Ascending aorta (tissue), 2 donors: ENCODE results near the gene IGSF9B. TPM values are rescaled to one million over a fixed set of nuclear protein-coding genes. Genes with fewer than 3 reads are reported as not detected.

Source experiments
- DNase-seq, 2 donors: peaks; one replicate each; pipeline ENCODE4 v3.0.0-alpha.2; 2019; ENCODE audit warnings: low spot score in 2 of 2
- H3K27ac ChIP-seq, 2 donors: fragments of 200-600 bp; sonication (generic); one replicate each; pipeline ENCODE4 v1.5.1; 2016 to 2017; ENCODE audit warnings: mild to moderate bottlenecking in 1 of 2
- H3K27me3 ChIP-seq: fragments of 200-600 bp; sonication (generic); one replicate; pipeline ENCODE4 v1.5.1; 2017
- H3K36me3 ChIP-seq, 2 donors: fragments of 200-600 bp; sonication (generic); one replicate each; pipeline ENCODE4 v1.5.1; 2016
- H3K4me1 ChIP-seq, 2 donors: fragments of 200-600 bp; sonication (generic); one replicate each; pipeline ENCODE4 v1.5.1; 2016 to 2017; ENCODE audit warnings: mild to moderate bottlenecking in 1 of 2
- H3K4me3 ChIP-seq, 2 donors: fragments of 200-600 bp; sonication (generic); one replicate each; pipeline ENCODE4 v1.5.1; 2016 to 2017; ENCODE audit warnings: mild to moderate bottlenecking in 1 of 2
- H3K9me3 ChIP-seq, 2 donors: fragments of 200-600 bp; sonication (generic); one replicate each; pipeline ENCODE4 v1.5.1; 2016
- CTCF ChIP-seq, 3 experiments: fragments of 200-600 bp in 2 of 3; fragments of 450-650 bp in 1 of 3; sonication (generic) in 2 of 3; IDR thresholded peaks; one replicate each; pipeline ENCODE4 v1.5.1; 2016 to 2019; ENCODE audit warnings: antibody characterized with exemption in 3 of 3, mild to moderate bottlenecking in 1 of 3, moderate library complexity in 1 of 3
- intact Hi-C: fragments of 100-400 bp; cut with DNase I; formaldehyde crosslinking; loops from one replicate; pipeline ENCODE4 v1.15.1; 2023
- total RNA-seq: library from RNA; depleted of rRNA; stranded (reverse); fragments of >200 nt; gene quantifications from one replicate; pipeline ENCODE4 v1.1.0, GENCODE V29; 2016

Gene IGSF9B
- total RNA-seq, 1 donor from 2014 or later: 162 TPM

- Histone ChIP-seq H3K4me3 (no peak overlapping the region), H3K4me1 (peaks cover 25 to 76% of the 10 kb centered on the region in 2 donors), H3K36me3 (peaks cover 9 to 15% of the 10 kb centered on the region in 2 donors), H3K9me3 (no peaks in the 10 kb centered on the region), H3K27ac (no peak overlapping the region), H3K27me3 (no peaks in the 10 kb centered on the region)
- DNase-seq: no peak
- TF ChIP-seq CTCF (IDR thresholded peaks at IDR 0.05): no peak
- intact Hi-C loops: no loop called here
These were observed 8.1 kb downstream of the IGSF9B start for GRCh38 chr11:133948711-133949110.

- intact Hi-C loops: no loop called here
- Histone ChIP-seq H3K27me3 (no peaks in the 10 kb centered on the region), H3K36me3 (peaks cover 19 to 22% of the 10 kb centered on the region in 2 donors), H3K9me3 (no peaks in the 10 kb centered on the region), H3K4me1 (peaks cover 20 to 62% of the 10 kb centered on the region in 2 donors), H3K4me3 (no peak overlapping the region), H3K27ac (no peak overlapping the region)
- TF ChIP-seq CTCF (IDR thresholded peaks at IDR 0.05): peak in 2 of 3 experiments; percentile 38 to 61
- no peak for DNase-seq
These were observed 9.4 kb downstream of the IGSF9B start for GRCh38 chr11:133947321-133947756.

GRCh38 chr11:133946541-133947318 is 10.0 kb downstream of the IGSF9B start:
- intact Hi-C loops: no loop called here
- Histone ChIP-seq H3K36me3 (peaks cover 19 to 24% of the 10 kb centered on the region in 2 donors), H3K9me3 (no peaks in the 10 kb centered on the region), H3K4me1 (peaks cover 20 to 58% of the 10 kb centered on the region in 2 donors), H3K27me3 (no peaks in the 10 kb centered on the region), H3K4me3 (no peak overlapping the region), H3K27ac (no peak overlapping the region)
- no peak for DNase-seq
- TF ChIP-seq CTCF (IDR thresholded peaks at IDR 0.05): no peak

- Histone ChIP-seq H3K36me3 (peaks cover 19 to 30% of the 10 kb centered on the region in 2 donors), H3K27me3 (no peaks in the 10 kb centered on the region), H3K9me3 (no peaks in the 10 kb centered on the region), H3K27ac (no peak overlapping the region), H3K4me1 (peaks cover 20 to 55% of the 10 kb centered on the region in 2 donors), H3K4me3 (no peak overlapping the region)
- no peak for TF ChIP-seq CTCF (IDR thresholded peaks at IDR 0.05)
- DNase-seq: no peak
- intact Hi-C loops: no loop called here
These were observed 10.7 kb downstream of the IGSF9B start for GRCh38 chr11:133946051-133946450.

- intact Hi-C loops: no loop called here
These were observed 11.4 kb downstream of the IGSF9B start for GRCh38 chr11:133945087-133945974.

More at GRCh38 chr11:133945087-133945974, 11.4 kb downstream of the IGSF9B start:
- no peaks in the 10 kb centered on the region for H3K9me3 ChIP-seq
- no peak for TF ChIP-seq CTCF (IDR thresholded peaks at IDR 0.05)
- H3K27ac ChIP-seq: peak overlapping the region; percentile 10 to 27
- no peaks in the 10 kb centered on the region for H3K27me3 ChIP-seq
- no peak overlapping the region for H3K4me3 ChIP-seq
- peaks cover 19 to 30% of the 10 kb centered on the region in 2 donors for H3K36me3 ChIP-seq
- no peak for DNase-seq
- H3K4me1 ChIP-seq: peaks cover 18 to 50% of the 10 kb centered on the region in 2 donors
